ENCODE measurements around the gene RTP4.

The RTP4 gene

DNA sequence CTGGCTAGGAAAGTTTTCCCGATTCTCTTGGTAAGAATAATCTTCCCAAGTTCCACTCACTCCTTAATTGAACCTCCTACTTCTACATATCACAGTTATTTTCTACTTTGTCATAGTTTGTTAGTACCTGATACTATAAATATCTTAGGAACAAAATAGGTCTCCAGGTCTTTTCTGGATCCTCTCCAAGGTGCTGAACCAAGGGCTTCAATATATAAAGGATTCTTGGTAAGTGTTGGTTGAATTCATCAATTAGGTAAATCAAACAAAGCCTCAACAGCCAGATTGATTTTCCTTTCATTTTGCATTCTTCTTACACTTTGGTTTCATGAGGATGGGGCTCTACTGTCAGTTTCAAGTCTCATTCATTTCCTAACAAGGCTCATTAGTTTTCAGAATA, 27.6 kb upstream of the RTP4 start:
- no peak overlapping the region for H3K27ac ChIP-seq
- TF ChIP-seq, protein P1, sequence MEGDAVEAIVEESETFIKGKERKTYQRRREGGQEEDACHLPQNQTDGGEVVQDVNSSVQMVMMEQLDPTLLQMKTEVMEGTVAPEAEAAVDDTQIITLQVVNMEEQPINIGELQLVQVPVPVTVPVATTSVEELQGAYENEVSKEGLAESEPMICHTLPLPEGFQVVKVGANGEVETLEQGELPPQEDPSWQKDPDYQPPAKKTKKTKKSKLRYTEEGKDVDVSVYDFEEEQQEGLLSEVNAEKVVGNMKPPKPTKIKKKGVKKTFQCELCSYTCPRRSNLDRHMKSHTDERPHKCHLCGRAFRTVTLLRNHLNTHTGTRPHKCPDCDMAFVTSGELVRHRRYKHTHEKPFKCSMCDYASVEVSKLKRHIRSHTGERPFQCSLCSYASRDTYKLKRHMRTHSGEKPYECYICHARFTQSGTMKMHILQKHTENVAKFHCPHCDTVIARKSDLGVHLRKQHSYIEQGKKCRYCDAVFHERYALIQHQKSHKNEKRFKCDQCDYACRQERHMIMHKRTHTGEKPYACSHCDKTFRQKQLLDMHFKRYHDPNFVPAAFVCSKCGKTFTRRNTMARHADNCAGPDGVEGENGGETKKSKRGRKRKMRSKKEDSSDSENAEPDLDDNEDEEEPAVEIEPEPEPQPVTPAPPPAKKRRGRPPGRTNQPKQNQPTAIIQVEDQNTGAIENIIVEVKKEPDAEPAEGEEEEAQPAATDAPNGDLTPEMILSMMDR (IDR thresholded peaks at IDR 0.05; ENCODE audit: low read depth, low read length), result no peak
- peaks cover 29% of the 10 kb centered on the region for H3K27me3 ChIP-seq (ENCODE audit: insufficient read depth, low read depth, severe bottlenecking)
- H3K9me3 ChIP-seq (ENCODE audit: severe bottlenecking), result no peaks in the 10 kb centered on the region
- H3K4me3 ChIP-seq (ENCODE audit: low read depth, low read length), result no peak overlapping the region
- H3K36me3 ChIP-seq, result no peaks in the 10 kb centered on the region
- DNase-seq, result no peak

GRCh38 chr3:187342255-187342654, 25.9 kb upstream of the RTP4 start:
- H3K36me3 ChIP-seq, result no peaks in the 10 kb centered on the region
- TF ChIP-seq, protein P1 (IDR thresholded peaks at IDR 0.05; ENCODE audit: low read depth, low read length), result no peak
- no peak overlapping the region for H3K4me3 ChIP-seq (ENCODE audit: low read depth, low read length)
- H3K27me3 ChIP-seq (ENCODE audit: insufficient read depth, low read depth, severe bottlenecking), result peaks cover 28% of the 10 kb centered on the region
- no peaks in the 10 kb centered on the region for H3K9me3 ChIP-seq (ENCODE audit: severe bottlenecking)
- H3K27ac ChIP-seq, result no peak overlapping the region
- no peak for DNase-seq

DNA sequence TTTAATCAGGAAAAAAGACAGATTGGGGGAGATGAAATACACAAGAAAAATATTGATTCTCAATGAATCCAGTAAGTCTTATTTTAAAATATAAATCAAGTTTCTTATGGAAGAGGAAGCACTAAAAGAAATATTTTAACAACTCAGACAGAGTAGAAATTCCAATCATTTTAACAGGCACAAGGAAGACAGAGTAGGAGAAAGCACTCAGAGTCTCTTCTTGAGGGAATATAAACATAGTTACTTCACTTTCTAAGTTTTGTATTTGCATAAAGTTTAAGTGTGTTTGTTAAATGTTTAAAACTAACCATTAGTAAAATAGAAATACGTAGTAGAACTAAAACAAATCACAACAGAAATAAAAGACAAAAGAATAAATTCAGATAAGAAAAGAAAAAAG, 24.5 kb upstream of the RTP4 start:
- no peak for DNase-seq
- no peak overlapping the region for H3K27ac ChIP-seq
- TF ChIP-seq, protein P1 (IDR thresholded peaks at IDR 0.05; ENCODE audit: low read depth, low read length), result no peak
- H3K9me3 ChIP-seq (ENCODE audit: severe bottlenecking), result no peaks in the 10 kb centered on the region
- H3K4me3 ChIP-seq (ENCODE audit: low read depth, low read length), result no peak overlapping the region
- H3K36me3 ChIP-seq, result no peaks in the 10 kb centered on the region
- H3K27me3 ChIP-seq (ENCODE audit: insufficient read depth, low read depth, severe bottlenecking), result peaks cover 18% of the 10 kb centered on the region

GRCh38 chr3:187352581-187353575, 15.3 kb upstream of the RTP4 start:
- TF ChIP-seq, protein P1 (IDR thresholded peaks at IDR 0.05; ENCODE audit: low read depth, low read length), result no peak
- no peak for DNase-seq
- Histone ChIP-seq H3K27me3 (ENCODE audit: insufficient read depth, low read depth, severe bottlenecking) (peaks cover 17% of the 10 kb centered on the region), H3K9me3 (ENCODE audit: severe bottlenecking) (no peaks in the 10 kb centered on the region), H3K36me3 (no peaks in the 10 kb centered on the region), H3K27ac (no peak overlapping the region), H3K4me3 (ENCODE audit: low read depth, low read length) (no peak overlapping the region)

GRCh38 chr3:187358068-187358467, 10.1 kb upstream of the RTP4 start:
- Histone ChIP-seq H3K9me3 (ENCODE audit: severe bottlenecking) (no peaks in the 10 kb centered on the region), H3K36me3 (no peaks in the 10 kb centered on the region), H3K27ac (no peak overlapping the region), H3K4me3 (ENCODE audit: low read depth, low read length) (no peak overlapping the region), H3K27me3 (ENCODE audit: insufficient read depth, low read depth, severe bottlenecking) (peaks cover 8% of the 10 kb centered on the region)
- TF ChIP-seq, protein P1 (IDR thresholded peaks at IDR 0.05; ENCODE audit: low read depth, low read length), result no peak
- DNase-seq, result no peak

Data from WERI-Rb-1 (cell line).